Retinal pigment epithelial cell (primary cell): ENCODE measurements around the gene HS1BP3.

Experiments used
- DNase-seq: peaks from one replicate; pipeline ENCODE4 v3.0.0-alpha.2; 2010; ENCODE audit warnings: low read depth
- H3K4me3 ChIP-seq: 2 replicates; pipeline ENCODE4 v1.5.1; 2011; ENCODE audit warnings: mild to moderate bottlenecking, low read length, control low read depth, moderate library complexity
- CTCF ChIP-seq: conservative IDR thresholded peaks from 2 replicates; pipeline ENCODE4 v1.5.1; 2011; ENCODE audit warnings: low read depth, low read length, control low read depth, inconsistent platforms

HS1BP3 gene

GRCh38 chr2:20619624-20620024, 31.3 kb downstream of the HS1BP3 start:
- no peak for DNase-seq
- H3K4me3 ChIP-seq: no peak overlapping the region
- no peak for TF ChIP-seq CTCF

GRCh38 chr2:20618886-20619521, 31.9 kb downstream of the HS1BP3 start:
- no peak for DNase-seq
- TF ChIP-seq CTCF: no peak
- no peak overlapping the region for H3K4me3 ChIP-seq

- no peak for DNase-seq
- TF ChIP-seq CTCF: no peak
- no peak overlapping the region for H3K4me3 ChIP-seq
Measured at GRCh38 chr2:20618468-20618885, 32.4 kb downstream of the HS1BP3 start.

GRCh38 chr2:20617892-20618467, 32.9 kb downstream of the HS1BP3 start:
- no peak overlapping the region for H3K4me3 ChIP-seq
- TF ChIP-seq CTCF: peak; percentile 44
- peak; percentile 99 for DNase-seq

GRCh38 chr2:20617081-20617575, 33.8 kb downstream of the HS1BP3 start:
- no peak overlapping the region for H3K4me3 ChIP-seq
- no peak for DNase-seq
- no peak for TF ChIP-seq CTCF

- no peak overlapping the region for H3K4me3 ChIP-seq
- no peak for DNase-seq
- no peak for TF ChIP-seq CTCF
Measured at GRCh38 chr2:20616341-20616871, 34.5 kb downstream of the HS1BP3 start.
